SKM-1 (cell line): ENCODE results near the gene TM9SF4.

Experiments
- DNase-seq: peaks from one replicate; lab custom pipeline; 2025; ENCODE audit not compliant: unreplicated experiment; lab: John Stamatoyannopoulos, UW

Gene TM9SF4

GRCh38 chr20:32205843-32206759 lies 96.6 kb downstream of the TM9SF4 start:
- no peak for DNase-seq

- DNase-seq: no peak
These were observed 97.5 kb downstream of the TM9SF4 start for GRCh38 chr20:32206760-32207625.

GRCh38 chr20:32207626-32208498 lies 98.3 kb downstream of the TM9SF4 start, which contains the start of the genes PLAGL2 and POFUT1:
Gene PLAGL2, minus strand, starts transcription at chr20:32207743. Its CDS starts 5,565 bp downstream, at chr20:32202178.
Gene POFUT1, plus strand, starts transcription at chr20:32207880. Its CDS starts 62 bp downstream, at chr20:32207942.
- DNase-seq: peak; percentile 50

GRCh38 chr20:32208499-32209154 lies 99.1 kb downstream of the TM9SF4 start:
- no peak for DNase-seq

GRCh38 chr20:32209850-32210605 lies 100.5 kb downstream of the TM9SF4 start:
- no peak for DNase-seq

- DNase-seq: no peak
These were observed 104.4 kb downstream of the TM9SF4 start for GRCh38 chr20:32213870-32214269.

GRCh38 chr20:32215147-32215546 lies 105.6 kb downstream of the TM9SF4 start:
- DNase-seq: no peak

GRCh38 chr20:32215729-32216128 lies 106.2 kb downstream of the TM9SF4 start:
- DNase-seq: no peak

GRCh38 chr20:32216179-32217142 lies 106.9 kb downstream of the TM9SF4 start:
- no peak for DNase-seq
